ENCODE measurements around the gene CLEC4E.

CLEC4E gene

DNA sequence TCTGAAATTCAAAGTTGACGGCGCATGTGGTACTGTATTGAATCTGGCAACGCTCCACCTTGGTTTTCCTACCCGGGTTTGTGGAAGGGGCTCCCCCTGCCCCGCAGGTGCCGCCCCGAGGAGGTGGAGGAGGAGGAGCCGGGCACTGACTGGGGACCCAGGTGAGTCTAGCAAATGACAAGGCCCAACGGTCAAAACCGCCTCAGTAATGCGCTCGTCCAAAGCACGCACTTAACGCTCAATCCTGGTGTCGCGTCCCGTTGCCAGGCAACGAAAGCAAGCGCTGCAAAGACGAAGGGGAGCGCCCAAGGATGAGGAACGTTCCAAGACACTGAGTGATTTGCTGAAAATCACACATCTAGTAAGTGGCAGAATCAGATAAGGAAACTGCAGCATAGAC, 24.0 kb upstream of the CLEC4E start:
- DNase-seq (ENCODE audit: low spot score) = no peak

DNA sequence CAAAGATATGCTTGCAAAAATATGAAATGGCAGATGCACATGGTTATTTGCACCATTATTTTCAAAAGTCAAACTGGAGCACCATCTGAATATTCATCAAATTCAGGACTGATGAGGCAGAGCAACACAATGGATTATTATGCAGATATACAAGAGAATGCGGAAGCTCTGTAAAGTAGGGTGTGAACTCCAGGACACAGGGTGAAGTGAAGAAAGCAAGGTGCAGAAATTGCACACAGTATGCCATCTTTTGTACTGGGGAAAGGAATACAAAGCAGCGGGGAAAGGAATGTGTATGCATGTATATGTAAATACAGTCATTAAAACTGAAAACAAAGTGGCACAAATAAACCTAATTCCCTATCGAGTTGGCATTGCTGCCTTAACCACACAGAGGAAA, 22.7 kb upstream of the CLEC4E start:
- in situ Hi-C loops (cut with MboI; ENCODE audit: low pct_unique_long_range_greater_than_20kb, low sequenced_read_pairs, unreplicated experiment) = no loop called here
- TF ChIP-seq, protein P1, sequence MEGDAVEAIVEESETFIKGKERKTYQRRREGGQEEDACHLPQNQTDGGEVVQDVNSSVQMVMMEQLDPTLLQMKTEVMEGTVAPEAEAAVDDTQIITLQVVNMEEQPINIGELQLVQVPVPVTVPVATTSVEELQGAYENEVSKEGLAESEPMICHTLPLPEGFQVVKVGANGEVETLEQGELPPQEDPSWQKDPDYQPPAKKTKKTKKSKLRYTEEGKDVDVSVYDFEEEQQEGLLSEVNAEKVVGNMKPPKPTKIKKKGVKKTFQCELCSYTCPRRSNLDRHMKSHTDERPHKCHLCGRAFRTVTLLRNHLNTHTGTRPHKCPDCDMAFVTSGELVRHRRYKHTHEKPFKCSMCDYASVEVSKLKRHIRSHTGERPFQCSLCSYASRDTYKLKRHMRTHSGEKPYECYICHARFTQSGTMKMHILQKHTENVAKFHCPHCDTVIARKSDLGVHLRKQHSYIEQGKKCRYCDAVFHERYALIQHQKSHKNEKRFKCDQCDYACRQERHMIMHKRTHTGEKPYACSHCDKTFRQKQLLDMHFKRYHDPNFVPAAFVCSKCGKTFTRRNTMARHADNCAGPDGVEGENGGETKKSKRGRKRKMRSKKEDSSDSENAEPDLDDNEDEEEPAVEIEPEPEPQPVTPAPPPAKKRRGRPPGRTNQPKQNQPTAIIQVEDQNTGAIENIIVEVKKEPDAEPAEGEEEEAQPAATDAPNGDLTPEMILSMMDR (IDR thresholded peaks at IDR 0.05; ENCODE audit: extremely low read depth, insufficient read depth, missing control alignments) = no peak
- DNase-seq (ENCODE audit: low spot score) = no peak

More for the DNA sequence above, 24.0 kb upstream of the CLEC4E start:
- in situ Hi-C loops (cut with MboI; ENCODE audit: low pct_unique_long_range_greater_than_20kb, low sequenced_read_pairs, unreplicated experiment) = no loop called here
- TF ChIP-seq, protein P1 (IDR thresholded peaks at IDR 0.05; ENCODE audit: extremely low read depth, insufficient read depth, missing control alignments) = no peak

DNA sequence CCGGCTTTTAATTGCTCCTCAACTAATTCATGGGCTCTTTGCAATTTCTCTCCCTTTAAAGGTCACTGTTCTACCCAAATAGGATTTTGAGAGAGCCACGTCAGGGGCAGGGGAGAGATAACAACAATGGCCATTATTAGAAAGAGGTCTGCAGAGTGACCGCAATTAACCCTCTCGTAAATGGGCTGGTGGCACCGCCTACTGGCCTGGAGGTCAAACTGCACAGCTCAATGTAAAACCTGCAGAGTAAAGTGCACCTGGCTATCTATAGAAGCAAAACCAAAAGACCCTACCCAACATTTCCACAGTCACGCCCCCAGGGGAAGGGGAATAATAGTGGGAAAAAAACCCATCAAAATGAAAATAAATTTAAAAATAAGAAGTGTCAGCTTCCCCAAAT, 21.6 kb upstream of the CLEC4E start:
- in situ Hi-C loops (cut with MboI; ENCODE audit: low pct_unique_long_range_greater_than_20kb, low sequenced_read_pairs, unreplicated experiment) = no loop called here
- DNase-seq (ENCODE audit: low spot score) = no peak
- TF ChIP-seq, protein P1 (IDR thresholded peaks at IDR 0.05; ENCODE audit: extremely low read depth, insufficient read depth, missing control alignments) = peak; percentile 3

DNA sequence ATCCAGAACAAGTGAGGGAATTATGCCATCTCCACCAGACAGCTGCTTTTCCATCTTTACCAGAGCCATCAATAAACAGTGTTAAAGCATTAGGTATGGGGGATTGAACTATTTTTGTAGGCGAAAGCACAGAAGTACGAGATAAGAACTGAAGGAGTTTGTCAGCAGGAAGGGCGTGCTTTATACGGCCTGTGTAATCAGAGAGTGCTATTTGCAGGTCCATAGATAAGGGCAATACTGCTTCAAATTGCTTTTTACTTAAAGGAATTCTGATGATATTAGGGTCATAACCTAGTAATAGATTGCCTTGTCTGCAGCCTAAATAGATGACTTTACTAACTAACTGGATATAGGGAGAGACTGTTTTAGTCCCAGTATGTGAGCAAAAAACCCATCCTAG, 20.3 kb upstream of the CLEC4E start:
- no peak for DNase-seq (ENCODE audit: low spot score)
- in situ Hi-C loops (cut with MboI; ENCODE audit: low pct_unique_long_range_greater_than_20kb, low sequenced_read_pairs, unreplicated experiment) = no loop called here
- TF ChIP-seq, protein P1 (IDR thresholded peaks at IDR 0.05; ENCODE audit: extremely low read depth, insufficient read depth, missing control alignments) = no peak

DNA sequence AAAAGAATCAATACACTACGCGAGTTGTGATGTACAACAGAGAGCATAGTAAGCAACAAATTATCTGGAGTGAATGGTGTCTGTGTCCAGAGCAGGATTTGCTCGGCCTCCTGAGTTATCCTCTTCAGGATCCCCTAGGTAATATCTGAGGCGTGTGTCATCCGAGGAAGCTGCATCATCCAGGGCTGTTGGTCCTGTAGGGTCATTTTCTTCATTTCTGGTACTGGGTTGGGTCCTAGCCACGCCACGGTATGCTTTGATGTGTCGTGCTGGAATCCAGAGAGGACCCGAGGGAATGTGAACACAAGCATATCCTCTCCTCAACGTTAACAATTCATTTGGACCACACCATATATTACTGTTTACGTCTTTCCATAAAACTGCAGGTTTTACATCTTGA, 19.0 kb upstream of the CLEC4E start:
- DNase-seq (ENCODE audit: low spot score) = no peak
- in situ Hi-C loops (cut with MboI; ENCODE audit: low pct_unique_long_range_greater_than_20kb, low sequenced_read_pairs, unreplicated experiment) = no loop called here
- TF ChIP-seq, protein P1 (IDR thresholded peaks at IDR 0.05; ENCODE audit: extremely low read depth, insufficient read depth, missing control alignments) = no peak

DNA sequence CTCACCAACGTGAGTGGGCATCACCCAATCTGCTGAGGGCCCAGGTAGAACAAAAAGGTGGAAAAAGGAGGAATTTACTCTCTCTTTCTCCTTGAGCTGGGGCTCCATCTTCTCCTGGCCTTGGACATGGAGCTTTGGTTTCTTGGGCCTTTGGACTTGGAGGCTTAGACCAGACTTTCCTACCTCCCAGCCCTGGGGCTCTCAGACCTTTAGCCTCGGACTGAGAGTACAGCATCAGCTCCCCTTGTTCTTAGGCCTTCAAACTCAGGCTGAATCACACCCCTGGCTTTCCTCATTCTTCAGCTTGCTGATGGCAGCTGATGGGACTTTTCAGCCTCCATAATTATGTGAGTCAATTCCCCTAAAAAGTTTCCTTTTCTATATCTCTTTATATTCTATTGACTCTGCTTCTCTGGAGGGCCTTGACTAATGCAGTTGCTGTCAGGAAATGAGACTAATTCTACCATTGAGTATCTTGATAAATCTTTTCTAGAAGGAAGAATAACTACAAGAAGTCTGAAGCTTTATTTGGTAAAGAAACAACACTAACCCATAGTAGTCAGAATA, 15.9 kb upstream of the CLEC4E start:
- TF ChIP-seq, protein P1 (IDR thresholded peaks at IDR 0.05; ENCODE audit: extremely low read depth, insufficient read depth, missing control alignments) = no peak
- in situ Hi-C loops (cut with MboI; ENCODE audit: low pct_unique_long_range_greater_than_20kb, low sequenced_read_pairs, unreplicated experiment) = no loop called here
- DNase-seq (ENCODE audit: low spot score) = no peak

Data from GM13977 (cell line).